GM19324 (cell line): ENCODE measurements around the gene TRIM25.

ENCODE experiments used
- ATAC-seq: cut with Tn5 transposase; IDR thresholded peaks from one replicate; pipeline ENCODE4 v1.9.1; 2021; ENCODE audit warnings: mild to moderate bottlenecking, moderate library complexity; ENCODE audit not compliant: unreplicated experiment, low FRiP score

Gene TRIM25

DNA sequence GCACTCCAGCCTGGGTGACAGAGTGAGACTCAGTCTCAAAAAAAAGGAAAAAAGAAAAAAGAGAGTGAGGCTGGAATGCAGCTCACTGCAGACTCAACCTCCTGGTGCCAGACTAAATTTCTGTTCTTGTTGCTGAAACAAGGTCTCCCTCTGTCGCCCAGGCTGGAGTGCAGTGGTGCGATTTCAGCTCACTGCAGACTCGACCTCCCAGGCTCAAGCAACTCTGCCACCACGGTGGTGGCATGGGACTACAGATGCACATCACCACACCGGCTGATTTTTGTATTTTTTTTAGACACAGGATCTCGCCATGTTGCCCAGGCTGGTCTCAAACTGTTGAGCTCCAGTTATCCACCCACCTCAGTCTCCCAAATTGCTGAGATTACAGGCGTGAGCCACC is 34.6 kb downstream of the TRIM25 start:
- no peak for ATAC-seq

DNA sequence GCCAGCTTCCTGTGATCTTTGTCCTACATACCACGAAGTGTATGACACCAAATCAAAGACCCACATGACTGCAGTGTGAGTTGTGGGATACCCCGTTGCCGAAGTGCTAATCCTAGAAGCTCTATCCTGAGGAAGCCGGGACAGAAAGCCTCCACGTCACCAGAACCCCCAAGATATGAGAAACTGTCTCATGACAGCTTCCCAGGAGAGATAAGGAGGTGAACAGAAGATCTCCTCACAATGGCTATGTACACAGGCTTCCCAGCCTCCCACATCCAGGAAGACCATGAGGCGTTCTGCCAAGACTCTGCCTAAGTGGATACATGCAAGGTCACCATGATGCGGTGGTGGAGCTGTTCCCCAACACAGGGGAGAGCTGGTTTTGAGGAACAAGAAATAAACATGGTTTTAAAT is 37.1 kb downstream of the TRIM25 start:
- ATAC-seq, result no peak

DNA sequence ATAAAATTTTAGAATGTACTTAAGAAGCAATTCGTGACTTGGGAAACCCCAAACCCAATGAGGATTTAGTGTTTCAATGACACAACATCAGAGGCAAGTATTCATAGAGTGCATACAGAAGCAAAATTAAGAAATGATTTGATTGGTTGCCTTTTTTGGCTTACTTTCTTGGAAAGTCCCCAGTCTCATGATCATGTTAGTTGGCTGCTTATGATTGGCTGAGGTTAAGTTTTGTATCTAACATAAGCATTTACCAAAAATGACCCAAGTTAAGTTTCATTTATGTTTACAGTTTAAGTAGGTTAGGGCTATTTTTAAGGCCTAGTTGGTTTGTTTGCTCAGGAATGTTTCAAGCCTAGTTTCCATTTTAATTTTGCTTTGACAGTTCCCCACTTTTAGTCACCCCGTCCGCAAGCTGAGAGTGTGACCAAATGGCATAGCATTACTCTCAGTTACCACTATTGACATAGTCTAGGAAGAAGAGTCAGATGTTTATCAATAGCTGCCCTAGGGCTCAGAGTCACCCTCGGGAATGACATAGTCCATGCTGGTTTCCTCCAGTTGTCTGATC is 43.7 kb downstream of the TRIM25 start:
- no peak for ATAC-seq

- no peak for ATAC-seq
Observed at GRCh38 chr17:56868716-56869115, 45.1 kb downstream of the TRIM25 start.

GRCh38 chr17:56867948-56868376 is 45.9 kb downstream of the TRIM25 start:
- no peak for ATAC-seq

DNA sequence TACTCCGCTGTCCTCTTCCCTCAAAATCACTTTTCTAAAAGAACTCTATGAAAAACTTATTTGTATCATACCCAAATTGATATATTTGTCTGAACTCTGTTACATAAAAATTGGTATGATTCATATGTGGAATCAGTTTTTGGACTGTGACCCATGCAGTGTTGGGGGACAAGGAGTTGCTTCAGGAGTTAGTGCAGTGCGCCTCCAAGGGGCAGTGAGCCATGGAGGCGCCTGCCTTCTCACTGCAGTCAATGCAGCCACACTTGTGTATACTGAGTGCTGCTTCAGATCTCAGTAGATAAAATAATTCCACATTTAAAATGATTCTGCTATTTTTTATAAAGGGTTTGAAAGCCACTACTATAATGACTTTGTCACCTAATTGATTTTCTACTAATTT is 47.4 kb downstream of the TRIM25 start:
- ATAC-seq, result no peak

DNA sequence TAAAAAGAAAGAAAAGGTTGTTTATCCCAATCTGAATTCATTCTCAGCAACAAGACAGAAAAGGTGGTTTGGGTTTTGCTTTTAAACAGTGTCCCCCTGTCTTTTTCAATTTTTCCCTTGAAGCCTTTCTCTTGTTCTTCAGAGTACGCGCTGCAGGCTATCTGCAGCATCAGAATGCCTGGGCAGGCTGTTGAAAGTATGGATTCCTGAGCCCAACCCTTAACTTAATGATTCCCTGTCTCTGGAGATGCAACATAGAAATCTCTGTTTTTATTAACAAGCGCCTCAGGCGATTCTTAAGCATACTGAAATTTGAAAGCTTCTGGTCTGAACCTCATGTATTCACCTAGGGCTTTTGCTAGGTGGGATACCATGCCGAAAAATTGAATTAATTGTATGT is 47.8 kb downstream of the TRIM25 start:
- no peak for ATAC-seq

GRCh38 chr17:56863974-56864373 is 49.9 kb downstream of the TRIM25 start:
- no peak for ATAC-seq

DNA sequence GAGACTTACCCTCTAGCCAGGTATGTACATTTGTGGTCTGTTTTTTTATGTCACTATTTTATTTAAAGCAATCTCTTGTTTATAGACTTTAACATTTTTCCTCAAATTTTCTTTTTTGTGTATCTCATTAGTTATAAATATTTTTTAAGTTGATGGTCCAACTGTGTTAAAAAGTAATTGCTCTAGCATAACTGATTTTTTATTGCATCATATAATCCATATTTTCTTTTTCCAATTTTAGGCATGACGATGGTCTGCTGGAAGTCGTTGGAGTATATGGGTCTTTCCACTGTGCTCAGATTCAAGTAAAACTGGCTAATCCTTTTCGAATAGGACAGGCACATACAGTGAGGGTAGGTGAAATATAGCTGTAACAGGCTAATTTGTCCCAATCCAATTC is 52.0 kb downstream of the TRIM25 start:
- no peak for ATAC-seq

DNA sequence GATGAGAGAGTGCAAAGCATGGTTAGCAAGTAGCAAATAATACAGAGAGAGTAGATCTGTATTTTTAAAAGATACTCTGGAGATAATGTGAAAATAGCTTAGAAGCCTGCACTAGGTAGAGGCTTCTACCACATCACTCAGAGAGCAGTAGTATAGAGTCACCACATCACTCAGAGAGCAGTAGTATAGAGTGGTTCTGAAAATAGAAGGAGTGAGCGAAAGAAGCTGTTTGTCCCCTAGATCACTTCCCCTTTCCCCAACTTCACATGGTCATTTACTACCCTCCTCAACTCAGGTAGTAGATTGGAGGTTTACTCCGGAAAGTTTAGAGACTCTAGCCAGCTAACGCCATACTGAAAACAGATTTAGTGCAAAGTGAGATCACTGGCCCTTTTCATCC is 62.8 kb downstream of the TRIM25 start:
- ATAC-seq, result no peak

GRCh38 chr17:56850591-56850990 is 63.3 kb downstream of the TRIM25 start:
- ATAC-seq, result no peak

GRCh38 chr17:56849131-56849530 is 64.7 kb downstream of the TRIM25 start:
- ATAC-seq, result no peak

- no peak for ATAC-seq
Observed at GRCh38 chr17:56847106-56847505, 66.7 kb downstream of the TRIM25 start.

DNA sequence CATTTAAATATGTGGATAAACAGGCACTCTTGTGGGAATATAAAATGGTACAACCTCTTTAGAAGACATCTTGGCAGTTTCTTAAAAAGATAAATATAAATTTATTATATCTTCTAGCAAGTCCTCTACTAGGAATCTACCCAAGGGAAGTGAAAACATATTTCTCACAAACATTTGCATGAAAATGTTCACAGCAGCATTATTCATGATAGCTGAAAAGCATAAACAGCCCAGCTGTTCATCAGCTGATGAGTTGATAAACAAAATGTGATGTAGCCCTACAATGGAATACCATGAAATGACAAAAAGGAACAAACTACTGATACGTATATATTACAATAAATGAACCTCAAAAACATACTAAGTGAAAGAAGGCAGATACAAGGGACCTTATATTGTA is 67.9 kb downstream of the TRIM25 start:
- ATAC-seq, result no peak

- no peak for ATAC-seq
Observed at GRCh38 chr17:56842577-56842976, 71.3 kb downstream of the TRIM25 start.

- no peak for ATAC-seq
Observed at GRCh38 chr17:56838687-56839086, 75.2 kb downstream of the TRIM25 start.
